Measurements from ENCODE around the gene KCNT1.

Gene KCNT1

GRCh38 chr9:135745189-135745588, 43.2 kb downstream of the KCNT1 start:
- no peak overlapping the region for H3K27ac ChIP-seq (ENCODE audit: low read depth, low read length)
- no peak overlapping the region for H3K9ac ChIP-seq (ENCODE audit: low read depth in 1 of 2, low read length in 2 of 2)
- no peaks in the 10 kb centered on the region for H3K36me3 ChIP-seq (ENCODE audit: control insufficient read depth in 1 of 2, insufficient read depth in 2 of 2, low read length in 2 of 2)
- no peaks in the 10 kb centered on the region for H3K9me3 ChIP-seq (ENCODE audit: control insufficient read depth in 1 of 2, low read length in 2 of 2)
- H3K4me1 ChIP-seq (ENCODE audit: control insufficient read depth in 1 of 2, insufficient read depth in 2 of 2, low read length in 2 of 2) = no peaks in the 10 kb centered on the region
- H3K27me3 ChIP-seq (ENCODE audit: control insufficient read depth in 1 of 2, insufficient read depth in 2 of 2, low read length in 2 of 2) = no peaks in the 10 kb centered on the region
- H3K4me3 ChIP-seq (ENCODE audit: low read depth in 1 of 2, low read length in 2 of 2) = no peak overlapping the region

- Histone ChIP-seq H3K4me1 (ENCODE audit: control insufficient read depth in 1 of 2, insufficient read depth in 2 of 2, low read length in 2 of 2) (no peaks in the 10 kb centered on the region), H3K9me3 (ENCODE audit: control insufficient read depth in 1 of 2, low read length in 2 of 2) (no peaks in the 10 kb centered on the region), H3K9ac (ENCODE audit: low read depth in 1 of 2, low read length in 2 of 2) (no peak overlapping the region), H3K27me3 (ENCODE audit: control insufficient read depth in 1 of 2, insufficient read depth in 2 of 2, low read length in 2 of 2) (no peaks in the 10 kb centered on the region), H3K27ac (ENCODE audit: low read depth, low read length) (no peak overlapping the region), H3K36me3 (ENCODE audit: control insufficient read depth in 1 of 2, insufficient read depth in 2 of 2, low read length in 2 of 2) (no peaks in the 10 kb centered on the region), H3K4me3 (ENCODE audit: low read depth in 1 of 2, low read length in 2 of 2) (no peak overlapping the region)
Measured at GRCh38 chr9:135745686-135746324, 43.8 kb downstream of the KCNT1 start.

GRCh38 chr9:135746565-135746964, 44.6 kb downstream of the KCNT1 start:
- H3K4me3 ChIP-seq (ENCODE audit: low read depth in 1 of 2, low read length in 2 of 2) = no peak overlapping the region
- no peak overlapping the region for H3K9ac ChIP-seq (ENCODE audit: low read depth in 1 of 2, low read length in 2 of 2)
- no peaks in the 10 kb centered on the region for H3K4me1 ChIP-seq (ENCODE audit: control insufficient read depth in 1 of 2, insufficient read depth in 2 of 2, low read length in 2 of 2)
- H3K36me3 ChIP-seq (ENCODE audit: control insufficient read depth in 1 of 2, insufficient read depth in 2 of 2, low read length in 2 of 2) = no peaks in the 10 kb centered on the region
- no peak overlapping the region for H3K27ac ChIP-seq (ENCODE audit: low read depth, low read length)
- H3K27me3 ChIP-seq (ENCODE audit: control insufficient read depth in 1 of 2, insufficient read depth in 2 of 2, low read length in 2 of 2) = no peaks in the 10 kb centered on the region
- H3K9me3 ChIP-seq (ENCODE audit: control insufficient read depth in 1 of 2, low read length in 2 of 2) = no peaks in the 10 kb centered on the region

- Histone ChIP-seq H3K4me1 (ENCODE audit: control insufficient read depth in 1 of 2, insufficient read depth in 2 of 2, low read length in 2 of 2) (no peaks in the 10 kb centered on the region), H3K9me3 (ENCODE audit: control insufficient read depth in 1 of 2, low read length in 2 of 2) (no peaks in the 10 kb centered on the region), H3K27ac (ENCODE audit: low read depth, low read length) (no peak overlapping the region), H3K27me3 (ENCODE audit: control insufficient read depth in 1 of 2, insufficient read depth in 2 of 2, low read length in 2 of 2) (no peaks in the 10 kb centered on the region), H3K9ac (ENCODE audit: low read depth in 1 of 2, low read length in 2 of 2) (no peak overlapping the region), H3K36me3 (ENCODE audit: control insufficient read depth in 1 of 2, insufficient read depth in 2 of 2, low read length in 2 of 2) (no peaks in the 10 kb centered on the region), H3K4me3 (ENCODE audit: low read depth in 1 of 2, low read length in 2 of 2) (no peak overlapping the region)
Measured at GRCh38 chr9:135747311-135747710, 45.3 kb downstream of the KCNT1 start.

- no peaks in the 10 kb centered on the region for H3K9me3 ChIP-seq (ENCODE audit: control insufficient read depth in 1 of 2, low read length in 2 of 2)
- H3K4me3 ChIP-seq (ENCODE audit: low read depth in 1 of 2, low read length in 2 of 2) = no peak overlapping the region
- no peaks in the 10 kb centered on the region for H3K27me3 ChIP-seq (ENCODE audit: control insufficient read depth in 1 of 2, insufficient read depth in 2 of 2, low read length in 2 of 2)
- no peak overlapping the region for H3K9ac ChIP-seq (ENCODE audit: low read depth in 1 of 2, low read length in 2 of 2)
- no peak overlapping the region for H3K27ac ChIP-seq (ENCODE audit: low read depth, low read length)
- no peaks in the 10 kb centered on the region for H3K4me1 ChIP-seq (ENCODE audit: control insufficient read depth in 1 of 2, insufficient read depth in 2 of 2, low read length in 2 of 2)
- no peaks in the 10 kb centered on the region for H3K36me3 ChIP-seq (ENCODE audit: control insufficient read depth in 1 of 2, insufficient read depth in 2 of 2, low read length in 2 of 2)
Measured at GRCh38 chr9:135748676-135749075, 46.7 kb downstream of the KCNT1 start.

GRCh38 chr9:135749171-135750045, 47.4 kb downstream of the KCNT1 start:
- Histone ChIP-seq H3K4me3 (ENCODE audit: low read depth in 1 of 2, low read length in 2 of 2) (no peak overlapping the region), H3K27me3 (ENCODE audit: control insufficient read depth in 1 of 2, insufficient read depth in 2 of 2, low read length in 2 of 2) (no peaks in the 10 kb centered on the region), H3K27ac (ENCODE audit: low read depth, low read length) (no peak overlapping the region), H3K9ac (ENCODE audit: low read depth in 1 of 2, low read length in 2 of 2) (no peak overlapping the region), H3K4me1 (ENCODE audit: control insufficient read depth in 1 of 2, insufficient read depth in 2 of 2, low read length in 2 of 2) (no peaks in the 10 kb centered on the region), H3K36me3 (ENCODE audit: control insufficient read depth in 1 of 2, insufficient read depth in 2 of 2, low read length in 2 of 2) (no peaks in the 10 kb centered on the region), H3K9me3 (ENCODE audit: control insufficient read depth in 1 of 2, low read length in 2 of 2) (no peaks in the 10 kb centered on the region)

GRCh38 chr9:135750786-135751185, 48.8 kb downstream of the KCNT1 start:
- no peaks in the 10 kb centered on the region for H3K36me3 ChIP-seq (ENCODE audit: control insufficient read depth in 1 of 2, insufficient read depth in 2 of 2, low read length in 2 of 2)
- H3K4me3 ChIP-seq (ENCODE audit: low read depth in 1 of 2, low read length in 2 of 2) = no peak overlapping the region
- no peaks in the 10 kb centered on the region for H3K4me1 ChIP-seq (ENCODE audit: control insufficient read depth in 1 of 2, insufficient read depth in 2 of 2, low read length in 2 of 2)
- H3K9ac ChIP-seq (ENCODE audit: low read depth in 1 of 2, low read length in 2 of 2) = no peak overlapping the region
- H3K27me3 ChIP-seq (ENCODE audit: control insufficient read depth in 1 of 2, insufficient read depth in 2 of 2, low read length in 2 of 2) = no peaks in the 10 kb centered on the region
- H3K27ac ChIP-seq (ENCODE audit: low read depth, low read length) = no peak overlapping the region
- no peaks in the 10 kb centered on the region for H3K9me3 ChIP-seq (ENCODE audit: control insufficient read depth in 1 of 2, low read length in 2 of 2)

GRCh38 chr9:135751501-135751900, 49.5 kb downstream of the KCNT1 start:
- Histone ChIP-seq H3K4me1 (ENCODE audit: control insufficient read depth in 1 of 2, insufficient read depth in 2 of 2, low read length in 2 of 2) (no peaks in the 10 kb centered on the region), H3K9me3 (ENCODE audit: control insufficient read depth in 1 of 2, low read length in 2 of 2) (no peaks in the 10 kb centered on the region), H3K27ac (ENCODE audit: low read depth, low read length) (no peak overlapping the region), H3K27me3 (ENCODE audit: control insufficient read depth in 1 of 2, insufficient read depth in 2 of 2, low read length in 2 of 2) (no peaks in the 10 kb centered on the region), H3K9ac (ENCODE audit: low read depth in 1 of 2, low read length in 2 of 2) (no peak overlapping the region), H3K4me3 (ENCODE audit: low read depth in 1 of 2, low read length in 2 of 2) (no peak overlapping the region), H3K36me3 (ENCODE audit: control insufficient read depth in 1 of 2, insufficient read depth in 2 of 2, low read length in 2 of 2) (no peaks in the 10 kb centered on the region)

GRCh38 chr9:135752281-135753204, 50.6 kb downstream of the KCNT1 start:
- H3K4me1 ChIP-seq (ENCODE audit: control insufficient read depth in 1 of 2, insufficient read depth in 2 of 2, low read length in 2 of 2) = no peaks in the 10 kb centered on the region
- no peak overlapping the region for H3K27ac ChIP-seq (ENCODE audit: low read depth, low read length)
- H3K36me3 ChIP-seq (ENCODE audit: control insufficient read depth in 1 of 2, insufficient read depth in 2 of 2, low read length in 2 of 2) = no peaks in the 10 kb centered on the region
- no peak overlapping the region for H3K4me3 ChIP-seq (ENCODE audit: low read depth in 1 of 2, low read length in 2 of 2)
- H3K27me3 ChIP-seq (ENCODE audit: control insufficient read depth in 1 of 2, insufficient read depth in 2 of 2, low read length in 2 of 2) = no peaks in the 10 kb centered on the region
- H3K9ac ChIP-seq (ENCODE audit: low read depth in 1 of 2, low read length in 2 of 2) = no peak overlapping the region
- no peaks in the 10 kb centered on the region for H3K9me3 ChIP-seq (ENCODE audit: control insufficient read depth in 1 of 2, low read length in 2 of 2)

Data from duodenal mucosa (tissue), 2 donors.